T-helper 9 cell (primary cell): ENCODE results near the gene POLK.

Experiments
- DNase-seq: peaks from one replicate; pipeline ENCODE4 v3.0.0-alpha.2; 2020

POLK gene

GRCh38 chr5:75611311-75612225, 99.9 kb downstream of the POLK start, which contains the start of gene ANKDD1B:
TSS of gene ANKDD1B (plus strand) at chr5:75611453. CDS start at chr5:75611635, 182 bp downstream.
- no peak for DNase-seq

DNA sequence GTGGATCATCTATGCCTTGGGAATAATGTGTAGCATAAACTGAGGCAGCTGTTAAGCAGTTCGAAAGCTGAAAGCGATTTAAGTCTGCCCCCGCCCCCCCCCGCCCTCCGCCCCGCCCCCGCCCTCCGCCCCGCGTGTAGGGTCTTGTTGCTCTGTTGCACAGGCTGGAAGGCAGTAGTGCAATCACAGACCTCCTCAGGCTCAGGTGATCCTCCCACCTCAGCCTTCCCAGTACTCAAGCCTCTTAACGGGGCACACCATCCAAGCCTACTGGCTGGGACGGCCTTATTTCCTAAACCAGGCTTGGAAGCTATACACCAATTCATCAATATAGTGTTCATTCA, 100.5 kb downstream of the POLK start:
- DNase-seq = no peak

- no peak for DNase-seq
Measured at GRCh38 chr5:75612901-75613300, 101.2 kb downstream of the POLK start.

DNA sequence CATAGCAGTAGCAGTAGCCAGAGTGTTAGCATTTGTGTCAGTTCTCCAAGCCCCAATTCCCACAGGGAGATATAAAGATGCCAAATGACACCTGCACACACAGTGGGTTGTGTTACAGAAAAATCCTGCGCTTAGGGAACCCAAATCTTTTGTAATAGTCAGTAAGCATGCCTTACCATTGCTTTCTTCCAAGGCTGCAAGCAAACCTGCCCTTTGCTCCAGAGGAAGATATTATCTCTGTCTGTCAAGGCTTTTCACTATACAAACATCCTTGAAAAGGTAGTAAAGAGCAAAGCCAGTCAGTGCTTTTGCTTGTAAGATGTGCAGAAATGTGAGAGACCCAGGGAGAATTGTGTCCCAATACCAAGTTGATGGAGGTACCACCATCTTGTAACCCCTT, 102.5 kb downstream of the POLK start:
- no peak for DNase-seq

DNA sequence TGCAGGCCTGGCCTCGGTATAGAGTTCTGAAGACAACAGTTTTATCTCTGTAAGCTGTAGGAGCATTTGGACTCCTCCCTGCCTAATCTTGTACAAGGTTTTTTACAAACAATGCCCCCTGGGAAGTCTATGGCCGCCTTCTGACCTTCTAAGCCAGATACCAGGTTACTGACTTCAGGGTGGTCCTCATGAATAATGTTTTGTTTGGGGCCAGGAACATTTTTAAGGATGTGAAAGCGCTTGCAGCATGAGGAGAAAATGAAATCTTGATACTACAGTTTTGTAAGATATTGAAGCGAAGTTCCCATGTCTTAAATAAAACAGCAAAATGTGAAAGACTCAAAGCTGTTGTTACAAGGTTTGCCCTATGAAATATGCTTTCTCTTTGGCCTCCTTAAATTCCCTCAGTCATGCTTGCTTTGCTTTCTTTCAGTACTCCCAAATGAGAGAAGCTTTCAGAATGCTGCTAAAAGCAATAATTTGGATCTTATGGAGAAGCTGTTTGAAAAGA, 104.7 kb downstream of the POLK start:
- DNase-seq = no peak

DNA sequence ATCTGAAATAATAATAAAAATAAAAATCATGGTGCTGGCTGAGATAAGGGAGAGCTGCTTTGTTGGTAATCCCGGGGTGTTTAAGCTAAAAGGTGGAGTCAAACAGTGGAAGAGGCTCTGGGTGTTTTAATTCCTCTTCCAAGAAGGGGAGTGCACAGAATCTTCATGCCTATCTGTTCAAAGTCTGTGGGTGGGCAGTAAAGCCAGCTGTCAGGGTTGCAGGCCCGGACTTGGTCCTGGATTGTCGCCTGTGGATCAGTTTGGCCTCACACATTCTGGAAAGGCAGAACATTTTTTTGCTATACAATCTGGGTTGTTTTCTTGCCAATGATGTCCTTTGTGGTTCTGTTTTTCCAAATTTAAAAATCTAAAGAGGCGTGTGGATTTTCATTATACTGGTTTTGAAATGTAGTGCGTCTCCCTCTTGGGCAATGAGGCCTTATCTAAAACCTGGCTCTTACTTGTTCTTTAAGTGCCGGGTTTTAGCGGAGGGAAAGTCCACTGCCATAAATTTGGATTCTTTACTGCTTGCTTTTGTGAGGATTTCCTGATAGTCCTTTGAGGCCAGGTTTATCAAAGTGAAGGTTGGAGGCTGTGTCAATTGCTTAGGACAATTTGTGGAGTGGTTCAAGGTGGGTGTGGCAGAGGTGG, 105.4 kb downstream of the POLK start:
- no peak for DNase-seq

DNA sequence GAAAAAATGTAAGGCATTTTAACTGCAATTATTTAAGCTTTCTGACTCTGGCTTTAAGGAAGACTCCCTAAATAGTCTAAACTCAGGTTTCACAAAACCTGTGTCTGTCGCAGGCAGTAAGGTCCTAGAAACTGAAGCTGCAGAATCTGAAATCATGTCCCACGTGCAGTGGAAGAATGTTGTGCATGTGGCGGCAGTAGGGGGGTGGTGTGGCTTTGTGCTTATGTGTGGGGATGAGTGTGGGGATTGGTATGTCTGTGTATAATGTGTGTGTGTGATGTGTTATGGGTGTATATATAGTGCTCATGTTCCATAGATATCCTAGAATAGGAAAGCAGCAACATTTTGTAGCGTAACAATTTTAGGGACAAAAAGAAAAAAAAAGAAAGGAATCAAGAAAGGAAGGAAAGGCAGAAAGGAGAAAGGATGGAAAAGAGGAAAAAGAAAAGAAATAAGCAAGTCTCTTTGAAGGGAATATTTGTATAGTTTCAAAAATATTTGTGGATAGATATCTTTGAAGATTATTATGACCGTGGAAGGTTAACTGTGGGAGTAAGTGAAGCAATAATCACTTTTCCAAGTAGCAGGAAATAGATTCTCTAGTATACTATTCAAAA, 106.2 kb downstream of the POLK start:
- DNase-seq = no peak

- DNase-seq = no peak
Measured at GRCh38 chr5:75620184-75620959, 108.7 kb downstream of the POLK start.

DNA sequence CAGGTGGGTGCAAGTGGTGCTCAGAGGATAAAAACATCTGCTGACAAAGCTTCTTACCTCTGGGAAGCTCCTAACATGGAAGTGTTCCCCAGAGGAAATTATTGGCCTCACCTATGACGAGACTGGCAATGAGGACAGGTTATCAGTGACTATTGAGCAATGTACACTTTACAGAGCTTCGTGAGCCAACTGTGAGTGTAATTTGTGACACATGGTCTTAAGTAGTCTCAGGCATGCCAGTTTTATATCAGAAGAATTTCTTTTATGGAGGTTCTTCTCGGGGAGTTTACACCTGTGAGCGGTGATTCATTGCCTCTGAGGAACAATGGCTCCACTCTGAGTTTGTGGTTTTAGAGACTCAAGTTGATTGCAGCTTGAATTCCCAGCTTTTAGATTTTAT, 110.9 kb downstream of the POLK start:
- DNase-seq = no peak

GRCh38 chr5:75623846-75624245, 112.2 kb downstream of the POLK start:
- no peak for DNase-seq

- no peak for DNase-seq
Measured at GRCh38 chr5:75626959-75627358, 115.3 kb downstream of the POLK start.

- DNase-seq = no peak
Measured at GRCh38 chr5:75627801-75628200, 116.1 kb downstream of the POLK start.

- no peak for DNase-seq
Measured at GRCh38 chr5:75630875-75631274, 119.2 kb downstream of the POLK start.

DNA sequence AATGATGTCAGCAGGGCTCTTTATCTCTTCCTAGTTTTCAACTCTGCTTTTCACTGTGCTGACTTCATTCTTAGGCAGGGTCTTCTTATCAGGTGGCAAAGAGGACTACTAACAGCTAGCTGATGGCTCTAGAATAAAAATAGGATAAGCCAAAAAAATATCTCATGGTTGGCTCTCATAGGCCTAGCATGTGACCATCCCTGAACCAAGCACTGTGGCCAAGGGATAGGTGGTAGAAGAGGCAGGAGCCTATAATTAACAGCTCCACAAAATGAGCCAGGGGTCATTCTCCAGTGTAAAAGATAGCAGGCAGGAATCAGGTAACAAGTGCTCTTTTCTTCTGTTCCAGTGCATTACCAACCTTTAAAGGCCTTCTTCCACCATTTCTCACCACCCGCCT, 120.6 kb downstream of the POLK start:
- DNase-seq = no peak

DNA sequence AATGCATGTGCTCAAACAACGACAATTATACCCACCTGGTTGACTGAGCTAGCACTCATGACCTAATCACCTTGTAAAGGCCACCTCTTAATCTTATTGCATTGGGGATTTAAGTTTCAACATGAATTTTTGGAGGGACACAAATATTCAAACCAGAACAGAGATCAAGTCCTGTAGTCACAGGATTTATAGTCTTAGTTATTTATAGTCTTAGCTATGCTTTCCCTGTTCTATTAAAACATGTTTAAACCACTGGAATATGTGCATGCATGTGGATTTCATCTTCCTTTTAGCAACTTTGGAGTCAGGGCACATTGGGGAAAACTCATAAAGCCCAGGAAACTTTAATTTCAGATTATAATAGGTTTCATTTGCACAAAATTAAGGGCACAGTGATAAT, 126.3 kb downstream of the POLK start:
- DNase-seq = no peak

DNA sequence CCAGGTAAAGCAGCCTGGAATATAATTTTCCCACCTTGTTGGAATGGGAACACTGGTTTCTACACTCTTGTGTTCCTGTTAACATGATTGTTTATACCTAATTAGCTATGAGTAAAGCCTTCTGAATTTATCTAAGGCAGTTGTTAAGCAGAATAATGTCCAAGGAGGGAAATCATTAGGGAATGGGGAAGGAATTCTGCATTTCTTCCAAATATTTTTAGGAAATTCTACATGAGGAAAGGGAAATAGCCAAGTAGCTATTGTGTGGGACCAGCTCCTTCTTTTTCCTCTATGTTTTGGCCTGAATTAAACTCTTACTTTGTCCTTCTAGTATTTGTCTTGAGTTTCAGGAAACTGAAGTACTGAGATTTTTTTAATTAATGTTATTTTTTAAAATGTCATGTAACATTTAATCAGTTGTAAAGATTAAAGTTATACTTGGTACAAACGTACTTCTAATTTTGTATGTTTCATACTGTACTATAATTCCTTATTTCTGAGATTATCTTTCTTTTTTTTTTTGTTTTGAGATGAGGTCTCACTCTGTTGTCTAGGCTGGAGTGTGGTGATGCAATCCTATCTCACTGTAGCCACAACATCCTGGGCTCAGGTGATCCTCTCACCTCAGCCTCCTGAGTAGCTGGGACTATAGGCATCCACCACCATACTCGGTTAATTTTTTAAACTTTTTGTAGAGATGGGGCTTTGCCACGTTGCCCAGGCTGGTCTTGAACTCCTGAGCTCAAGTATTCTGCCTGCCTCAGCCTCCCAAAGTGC, 128.0 kb downstream of the POLK start:
- no peak for DNase-seq

DNA sequence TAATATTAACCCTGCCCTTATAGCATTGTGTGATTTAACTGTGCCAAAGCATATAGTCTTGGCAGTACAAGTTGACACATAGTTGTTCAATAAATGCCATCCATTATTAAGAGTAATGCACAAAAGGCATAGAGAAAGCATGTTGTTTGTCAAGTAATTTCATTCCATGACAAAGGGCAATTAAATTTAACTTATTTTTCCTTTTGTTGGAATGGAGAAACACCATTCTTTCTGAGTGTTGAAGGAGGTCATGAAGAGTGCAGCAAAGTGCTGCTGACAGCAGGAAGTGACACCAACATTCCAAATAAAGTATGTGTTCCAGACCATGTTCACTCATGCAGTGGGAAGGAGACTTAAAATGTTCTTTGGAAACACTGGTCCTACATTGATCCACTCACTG, 128.7 kb downstream of the POLK start:
- DNase-seq = no peak

- DNase-seq = no peak
Measured at GRCh38 chr5:75640826-75641225, 129.1 kb downstream of the POLK start.

DNA sequence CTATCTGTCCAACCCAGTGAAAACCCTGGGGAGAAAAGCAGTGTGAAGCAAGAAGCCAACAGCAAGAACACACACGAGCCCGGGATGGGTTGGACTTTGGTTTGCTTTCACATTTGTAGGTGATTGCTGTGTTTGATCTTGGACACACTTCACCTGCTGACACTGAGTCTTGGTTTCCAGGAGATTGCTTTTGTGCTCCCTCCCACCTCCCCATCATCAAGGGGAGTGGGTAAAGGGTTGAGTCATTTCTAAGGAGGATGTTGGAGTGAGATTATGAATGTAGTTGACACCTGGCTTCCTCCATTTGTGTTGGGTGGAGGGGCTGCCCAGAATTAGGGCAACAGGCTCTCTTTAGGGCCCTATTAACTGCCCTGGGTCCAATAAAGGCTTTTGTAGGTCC, 137.0 kb downstream of the POLK start:
- no peak for DNase-seq
